GM23338 (cell line): Measurements from ENCODE around the gene TEN1. TPM values are rescaled to one million over a fixed set of nuclear protein-coding genes. Genes with fewer than 3 reads are reported as not detected.
"Not testable (repeated sequence)": the region's sequence is repeated elsewhere in the genome, so short reads cannot be mapped to it uniquely, and the experiment has no call there.

Experiments
- ATAC-seq: fragments of 200-7000 bp; cut with Tn5 transposase; 3 replicates; pipeline ENCODE4 v1.9.1; 2020
- DNase-seq: peaks from one replicate; pipeline ENCODE4 v3.0.0-alpha.2; 2015; ENCODE audit warnings: low spot score
- H2AFZ ChIP-seq: fragments of 200-600 bp; sonication (generic); 2 replicates; pipeline ENCODE4 v1.8.0; 2016; ENCODE audit warnings: antibody characterized with exemption, mild to moderate bottlenecking, moderate library complexity
- H3F3A ChIP-seq: fragments of 200-600 bp; sonication (generic); replicated peaks from 2 replicates; pipeline ENCODE4 v1.8.0; 2017; ENCODE audit warnings: antibody characterized with exemption, mixed run types, low read depth
- H3K27ac ChIP-seq: fragments of 200-600 bp; sonication (generic); 2 replicates; pipeline ENCODE4 v1.6.1; 2016; ENCODE audit warnings: low read depth
- H3K27me3 ChIP-seq: fragments of 200-600 bp; sonication (generic); 2 replicates; pipeline ENCODE4 v1.8.0; 2016; ENCODE audit warnings: mild to moderate bottlenecking, mixed run types, moderate library complexity; ENCODE audit not compliant: insufficient read depth
- H3K36me3 ChIP-seq: fragments of 200-600 bp; sonication (generic); 2 replicates; pipeline ENCODE4 v1.8.0; 2016; ENCODE audit warnings: mild to moderate bottlenecking; ENCODE audit not compliant: insufficient read depth
- H3K4me1 ChIP-seq: fragments of 200-600 bp; sonication (generic); 2 replicates; pipeline ENCODE4 v1.8.0; 2016; ENCODE audit warnings: mild to moderate bottlenecking, moderate library complexity; ENCODE audit not compliant: insufficient read depth
- H3K4me2 ChIP-seq: fragments of 200-600 bp; sonication (generic); 2 replicates; pipeline ENCODE4 v1.7.1; 2017; ENCODE audit warnings: mixed run types
- H3K4me3 ChIP-seq: fragments of 200-600 bp; sonication (generic); 2 replicates; pipeline ENCODE4 v1.6.1; 2016; ENCODE audit warnings: mixed run types
- H3K79me2 ChIP-seq: fragments of 200-600 bp; sonication (generic); replicated peaks from 2 replicates; pipeline ENCODE4 v1.8.0; 2017; ENCODE audit warnings: mild to moderate bottlenecking; ENCODE audit not compliant: insufficient read depth
- H3K9me2 ChIP-seq: fragments of 200-600 bp; sonication (generic); 2 replicates; pipeline ENCODE4 v1.8.0; 2017; ENCODE audit not compliant: insufficient read depth
- H4K20me1 ChIP-seq: fragments of 200-600 bp; sonication (generic); replicated peaks from 2 replicates; pipeline ENCODE4 v1.8.0; 2017; ENCODE audit warnings: mild to moderate bottlenecking; ENCODE audit not compliant: insufficient read depth
- H3K27ac Mint-ChIP-seq: 2 replicates; pipeline ENCODE4 v1.8.0; 2020; ENCODE audit warnings: inconsistent platforms, mild to moderate bottlenecking, moderate library complexity, mixed read lengths
- H3K27me3 Mint-ChIP-seq: 3 replicates; pipeline ENCODE4 v1.8.0; 2022; ENCODE audit warnings: low read depth, mild to moderate bottlenecking, moderate library complexity, mixed read lengths, inconsistent platforms; ENCODE audit not compliant: insufficient read depth, poor library complexity
- H3K36me3 Mint-ChIP-seq: 3 replicates; pipeline ENCODE4 v1.8.0; 2021; ENCODE audit warnings: low read depth, mild to moderate bottlenecking, inconsistent platforms, moderate library complexity, mixed read lengths
- H3K4me1 Mint-ChIP-seq: 3 replicates; pipeline ENCODE4 v1.8.0; 2020; ENCODE audit warnings: mild to moderate bottlenecking, inconsistent platforms, mixed read lengths
- H3K4me3 Mint-ChIP-seq: 3 replicates; pipeline ENCODE4 v1.8.0; 2021; ENCODE audit warnings: moderate library complexity, mild to moderate bottlenecking, inconsistent platforms, mixed read lengths
- H3K9me3 Mint-ChIP-seq: 3 replicates; pipeline ENCODE4 v1.8.0; 2020; ENCODE audit warnings: moderate library complexity, mild to moderate bottlenecking, inconsistent platforms, mixed read lengths
- CREB1 ChIP-seq: fragments of 250-450 bp; sonication (Bioruptor Pico); IDR thresholded peaks from 2 replicates; pipeline ENCODE4 v1.5.0; 2020; ENCODE audit warnings: low read depth, mild to moderate bottlenecking, moderate library complexity
- CTCF ChIP-seq, 2 experiments: fragments of 200-600 bp in 1 of 2; sonication (generic) in 1 of 2; conservative IDR thresholded peaks; 2 replicates each; pipeline versions ENCODE4 v1.5.1 to v1.6.1; 2016 to 2017; ENCODE audit warnings: antibody characterized with exemption in 2 of 2, low read depth in 2 of 2, mild to moderate bottlenecking in 2 of 2, moderate library complexity in 1 of 2
- ETS1 ChIP-seq: IDR thresholded peaks from 2 replicates; pipeline ENCODE4 v1.6.1; 2016; ENCODE audit warnings: antibody characterized with exemption
- EZH2 ChIP-seq: fragments of 200-600 bp; sonication (generic); IDR thresholded peaks from one replicate; pipeline ENCODE4 v1.8.0; 2017; ENCODE audit warnings: antibody characterized with exemption, mild to moderate bottlenecking, low read depth; ENCODE audit not compliant: unreplicated experiment
- EZH2phosphoT487 ChIP-seq: fragments of 200-600 bp; sonication (generic); IDR thresholded peaks from one replicate; pipeline ENCODE4 v1.8.1; 2018; ENCODE audit warnings: antibody characterized with exemption; ENCODE audit not compliant: unreplicated experiment
- JUNB ChIP-seq: IDR thresholded peaks from one replicate; pipeline ENCODE4 v1.6.1; 2016; ENCODE audit warnings: antibody characterized with exemption; ENCODE audit not compliant: unreplicated experiment
- REST ChIP-seq: IDR thresholded peaks from one replicate; pipeline ENCODE4 v1.6.1; 2018; ENCODE audit warnings: antibody characterized with exemption; ENCODE audit not compliant: unreplicated experiment
- polyA plus RNA-seq: library from polyadenylated mRNA; unstranded; fragments of >200 nt; fragmentation: Nextera tagmentation; extraction: Ambion mirVana; gene quantifications from 2 replicates; pipeline ENCODE4 v1.2.1, GENCODE V29; 2016
- total RNA-seq: library from RNA; depleted of rRNA; stranded (reverse); fragments of >200 nt; shearing (Covaris generic); gene quantifications from 2 replicates; pipeline ENCODE4 v1.2.3, GENCODE V29; 2014

The TEN1 gene
- total and polyA plus RNA-seq, 2 experiments from 2014 or later, result 11.3 to 14.1 TPM

- no peak for TF ChIP-seq CTCF (conservative IDR thresholded peaks at IDR 0.05; ENCODE audit: low read depth in 2 of 2)
- TF ChIP-seq JUNB, result no peak
- TF ChIP-seq REST, result no peak
- no peak for ATAC-seq
- H3K27me3 Mint-ChIP-seq, result no peaks in the 10 kb centered on the region
- Histone ChIP-seq H3K27me3 (no peaks in the 10 kb centered on the region), H3K27ac (peak overlapping the region; percentile 28; the same call in 1 of the 2 replicates), H3K36me3 (no peaks in the 10 kb centered on the region), H3F3A (peaks cover 6% of the 10 kb centered on the region; the same call in 1 of the 2 replicates), H3K4me2 (no peak overlapping the region), H3K4me3 (no peak overlapping the region), H3K9me2 (no peaks in the 10 kb centered on the region), H2AFZ (no peak overlapping the region), H3K79me2 (peaks cover 81% of the 10 kb centered on the region), H3K4me1 (peaks cover 4% of the 10 kb centered on the region), H4K20me1 (peaks cover 12% of the 10 kb centered on the region; the same call in 1 of the 2 replicates)
- no peak overlapping the region for H3K27ac Mint-ChIP-seq
- H3K4me3 Mint-ChIP-seq, result no peak overlapping the region
- H3K4me1 Mint-ChIP-seq, result peaks cover 2% of the 10 kb centered on the region
- peaks cover 13% of the 10 kb centered on the region; the same call in 2 of the 3 replicates for H3K36me3 Mint-ChIP-seq
- H3K9me3 Mint-ChIP-seq, result no peaks in the 10 kb centered on the region
- DNase-seq, result no peak
Measured at GRCh38 chr17:75965468-75965867, 13.6 kb upstream of the TEN1 start.

- not testable (repeated sequence) for ATAC-seq, H2AFZ ChIP-seq, H3F3A ChIP-seq, H3K4me3 Mint-ChIP-seq, H3K4me1 Mint-ChIP-seq, DNase-seq, H3K4me3 ChIP-seq, H3K4me1 ChIP-seq, H3K27me3 Mint-ChIP-seq, H3K9me2 ChIP-seq, H3K27me3 ChIP-seq, H3K9me3 Mint-ChIP-seq, H3K27ac ChIP-seq, H3K36me3 ChIP-seq, H3K27ac Mint-ChIP-seq, H3K4me2 ChIP-seq
- peaks cover 31% of the 10 kb centered on the region for H3K36me3 Mint-ChIP-seq
- peaks cover 87% of the 10 kb centered on the region for H3K79me2 ChIP-seq
- peaks cover 12% of the 10 kb centered on the region; the same call in 1 of the 2 replicates for H4K20me1 ChIP-seq
Measured at GRCh38 chr17:75969044-75969443, 10.0 kb upstream of the TEN1 start.

GRCh38 chr17:75970011-75970523 lies 9.0 kb upstream of the TEN1 start:
- no peaks in the 10 kb centered on the region for H3K4me1 ChIP-seq
- H3K9me2 ChIP-seq, result no peaks in the 10 kb centered on the region
- peaks cover 86% of the 10 kb centered on the region for H3K79me2 ChIP-seq
- peak overlapping the region; percentile 46 for H3K27ac ChIP-seq
- Mint-ChIP-seq H3K9me3 (no peaks in the 10 kb centered on the region), H3K27me3 (peaks cover 1% of the 10 kb centered on the region), H3K4me1 (no peaks in the 10 kb centered on the region), H3K36me3 (peaks cover 28% of the 10 kb centered on the region), H3K27ac (no peak overlapping the region), H3K4me3 (no peak overlapping the region)
- no peak overlapping the region for H3K4me3 ChIP-seq
- ATAC-seq, result no peak
- H3K36me3 ChIP-seq, result no peaks in the 10 kb centered on the region
- H3F3A ChIP-seq, result 0 out of 2 replicates have a peak, but pooled peaks cover 2% of the 10 kb centered on the region
- H2AFZ ChIP-seq, result no peak overlapping the region
- no peak overlapping the region for H3K4me2 ChIP-seq
- H3K27me3 ChIP-seq, result no peaks in the 10 kb centered on the region
- H4K20me1 ChIP-seq, result peaks cover 12% of the 10 kb centered on the region; the same call in 1 of the 2 replicates
- no peak for DNase-seq
- no peak for TF ChIP-seq CTCF (conservative IDR thresholded peaks at IDR 0.05; ENCODE audit: low read depth in 2 of 2)
- no peak for TF ChIP-seq EZH2
- TF ChIP-seq EZH2phosphoT487, result no peak
- TF ChIP-seq CREB1 (CRISPR knock-in tag), result no peak
- no peak for TF ChIP-seq ETS1
